MCF 10A (cell line): ENCODE data around the gene PTPRQ. TPM values are rescaled to one million over a fixed set of nuclear protein-coding genes. Genes with fewer than 3 reads are reported as not detected.

Source experiments
- BruUV-seq: library from RNA; stranded (reverse); fragments of 400-500 nt; replicated peaks from 2 replicates; lab custom pipeline; 2021; lab: Mats Ljungman, UMichigan
- CTCF ChIA-PET: fragments of 300-600 bp; sonication (Branson Sonifier 250); formaldehyde crosslinking; extraction: SDS; loops from one replicate; lab custom pipeline; 2021; ENCODE audit warnings: antibody characterized with exemption, inconsistent platforms; lab: Yijun Ruan, JAX
- POLR2A ChIA-PET: fragments of 300-600, 350-650 bp; sonication (Branson Sonifier 250); formaldehyde crosslinking; extraction: SDS; loops from one replicate; lab custom pipeline; 2020; ENCODE audit warnings: antibody characterized with exemption, inconsistent platforms; lab: Yijun Ruan, JAX
- DNase-seq: peaks from one replicate; pipeline ENCODE4 v3.0.0-alpha.2; 2018; ENCODE audit not compliant: unreplicated experiment
- H3K27ac Mint-ChIP-seq: one replicate; pipeline ENCODE4 v1.8.0; 2022; ENCODE audit warnings: mild to moderate bottlenecking, low read depth, mixed read lengths; ENCODE audit not compliant: unreplicated experiment
- H3K27me3 Mint-ChIP-seq: one replicate; pipeline ENCODE4 v1.8.0; 2022; ENCODE audit warnings: mixed read lengths; ENCODE audit not compliant: insufficient read depth, unreplicated experiment
- H3K36me3 Mint-ChIP-seq: one replicate; pipeline ENCODE4 v1.8.0; 2022; ENCODE audit warnings: mild to moderate bottlenecking, moderate library complexity, mixed read lengths; ENCODE audit not compliant: insufficient read depth, unreplicated experiment
- H3K4me1 Mint-ChIP-seq: one replicate; pipeline ENCODE4 v1.8.0; 2022; ENCODE audit warnings: mixed read lengths; ENCODE audit not compliant: insufficient read depth, unreplicated experiment
- H3K4me3 Mint-ChIP-seq: one replicate; pipeline ENCODE4 v1.8.0; 2022; ENCODE audit warnings: mild to moderate bottlenecking, moderate library complexity, mixed read lengths; ENCODE audit not compliant: unreplicated experiment
- H3K9me3 Mint-ChIP-seq: one replicate; pipeline ENCODE4 v1.8.0; 2022; ENCODE audit warnings: mixed read lengths; ENCODE audit not compliant: unreplicated experiment
- CTCF ChIP-seq: fragments of 200-600 bp; IDR thresholded peaks from one replicate; pipeline ENCODE4 v1.8.0; 2022; ENCODE audit warnings: antibody characterized with exemption, mild to moderate bottlenecking; ENCODE audit not compliant: unreplicated experiment
- intact Hi-C: fragments of 100-400 bp; cut with micrococcal nuclease; formaldehyde crosslinking; loops from 2 replicates; pipeline ENCODE4 v1.14.1; 2022
- total RNA-seq: library from RNA; stranded (reverse); gene quantifications from 2 replicates; pipeline ENCODE4 v1.2.3, GENCODE V29; 2022

PTPRQ gene
- total RNA-seq, 1 experiment from 2014 or later, result not detected

GRCh38 chr12:80636832-80637231 is 192.8 kb downstream of the PTPRQ start:
- Mint-ChIP-seq H3K27ac (no peak overlapping the region), H3K4me3 (no peak overlapping the region), H3K4me1 (no peaks in the 10 kb centered on the region), H3K27me3 (peaks cover 41% of the 10 kb centered on the region), H3K36me3 (no peaks in the 10 kb centered on the region), H3K9me3 (no peaks in the 10 kb centered on the region)
- ChIA-PET POLR2A (interaction anchor here (0.6 kb wide), 1 partner anchor 14 kb away, joined by 3 read pairs; no protein-coding TSS in a partner anchor), CTCF (interaction anchor here (0.7 kb wide), 1 partner anchor 16 kb away, joined by 3 read pairs; no protein-coding TSS in a partner anchor)
- no peak for DNase-seq
- no TSS peak for BruUV-seq
- intact Hi-C loops, result no loop called here
- TF ChIP-seq CTCF, result no peak

GRCh38 chr12:80641936-80642335 is 197.9 kb downstream of the PTPRQ start:
- intact Hi-C loops, result no loop called here
- BruUV-seq, result no TSS peak

GRCh38 chr12:80643961-80644360 is 199.9 kb downstream of the PTPRQ start:
- POLR2A ChIA-PET, result interaction anchor here (1.1 kb wide), 1 partner anchor 10 kb away, joined by 3 read pairs; no protein-coding TSS in a partner anchor

More at GRCh38 chr12:80641936-80642335, 197.9 kb downstream of the PTPRQ start:
- no peak overlapping the region for H3K27ac Mint-ChIP-seq
- H3K36me3 Mint-ChIP-seq, result no peaks in the 10 kb centered on the region
- H3K4me1 Mint-ChIP-seq, result no peaks in the 10 kb centered on the region
- peaks cover 84% of the 10 kb centered on the region for H3K27me3 Mint-ChIP-seq
- ChIA-PET POLR2A (no interaction called here), CTCF (interaction anchor here (0.7 kb wide), 1 partner anchor 935 kb away, joined by 3 read pairs; no protein-coding TSS in a partner anchor)
- H3K9me3 Mint-ChIP-seq, result no peaks in the 10 kb centered on the region
- no peak for TF ChIP-seq CTCF
- no peak overlapping the region for H3K4me3 Mint-ChIP-seq
- no peak for DNase-seq

GRCh38 chr12:80648881-80649280 is 204.8 kb downstream of the PTPRQ start:
- ChIA-PET CTCF (no interaction called here), POLR2A (no interaction called here)
- intact Hi-C loops, result no loop called here
- H3K27ac Mint-ChIP-seq, result no peak overlapping the region
- no peak overlapping the region for H3K4me3 Mint-ChIP-seq
- H3K4me1 Mint-ChIP-seq, result no peaks in the 10 kb centered on the region
- no peaks in the 10 kb centered on the region for H3K36me3 Mint-ChIP-seq
- TF ChIP-seq CTCF, result no peak
- peak; percentile 11 for DNase-seq
- H3K9me3 Mint-ChIP-seq, result no peaks in the 10 kb centered on the region
- BruUV-seq, result no TSS peak
- peaks cover 81% of the 10 kb centered on the region for H3K27me3 Mint-ChIP-seq

More at GRCh38 chr12:80643961-80644360, 199.9 kb downstream of the PTPRQ start:
- no peaks in the 10 kb centered on the region for H3K9me3 Mint-ChIP-seq
- H3K4me3 Mint-ChIP-seq, result no peak overlapping the region
- DNase-seq, result no peak
- intact Hi-C loops, result no loop called here
- no peak overlapping the region for H3K27ac Mint-ChIP-seq
- CTCF ChIA-PET, result no interaction called here
- peaks cover 91% of the 10 kb centered on the region for H3K27me3 Mint-ChIP-seq
- no TSS peak for BruUV-seq
- no peak for TF ChIP-seq CTCF
- H3K4me1 Mint-ChIP-seq, result no peaks in the 10 kb centered on the region
- H3K36me3 Mint-ChIP-seq, result no peaks in the 10 kb centered on the region
